OCI-LY3 (cell line): Measurements from ENCODE around the gene MPHOSPH6.

Experiments
- EZH2phosphoT487 ChIP-seq: fragments of 200-600 bp; shearing (Covaris generic); IDR thresholded peaks from 2 replicates; pipeline ENCODE4 v1.6.1; 2018; ENCODE audit warnings: antibody characterized with exemption, mixed run types, low read depth
- TF ChIP-seq, protein P1 (sequence below): fragments of 200-600, 300-600 bp; sonication (generic); IDR thresholded peaks from 2 replicates; pipeline ENCODE4 v1.5.1; 2014; ENCODE audit warnings: antibody characterized with exemption, low read length, low read depth

DNA sequence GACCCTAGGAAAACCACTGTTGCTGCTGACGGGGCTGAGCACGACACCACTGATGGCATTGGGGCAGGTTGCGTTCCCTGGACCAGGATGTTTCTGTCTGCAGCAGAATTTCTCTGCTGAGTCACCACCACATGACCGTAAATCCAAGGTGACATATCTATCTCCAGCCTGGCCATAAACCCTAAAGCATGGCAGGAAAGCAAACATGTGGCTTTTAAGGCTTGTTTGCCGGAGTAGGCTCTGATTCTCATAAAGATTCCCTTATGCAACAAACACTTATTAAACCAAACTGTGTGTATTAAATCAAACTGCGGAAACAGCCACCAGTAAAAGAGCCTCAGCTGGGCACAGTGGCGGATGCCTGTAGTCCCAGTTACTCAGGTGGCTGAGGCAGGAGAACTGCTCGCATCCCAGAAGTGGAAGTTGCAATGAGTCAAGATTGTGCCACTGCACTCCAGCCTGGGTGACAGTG, 17.3 kb downstream of the MPHOSPH6 start:
- TF ChIP-seq, protein P1, sequence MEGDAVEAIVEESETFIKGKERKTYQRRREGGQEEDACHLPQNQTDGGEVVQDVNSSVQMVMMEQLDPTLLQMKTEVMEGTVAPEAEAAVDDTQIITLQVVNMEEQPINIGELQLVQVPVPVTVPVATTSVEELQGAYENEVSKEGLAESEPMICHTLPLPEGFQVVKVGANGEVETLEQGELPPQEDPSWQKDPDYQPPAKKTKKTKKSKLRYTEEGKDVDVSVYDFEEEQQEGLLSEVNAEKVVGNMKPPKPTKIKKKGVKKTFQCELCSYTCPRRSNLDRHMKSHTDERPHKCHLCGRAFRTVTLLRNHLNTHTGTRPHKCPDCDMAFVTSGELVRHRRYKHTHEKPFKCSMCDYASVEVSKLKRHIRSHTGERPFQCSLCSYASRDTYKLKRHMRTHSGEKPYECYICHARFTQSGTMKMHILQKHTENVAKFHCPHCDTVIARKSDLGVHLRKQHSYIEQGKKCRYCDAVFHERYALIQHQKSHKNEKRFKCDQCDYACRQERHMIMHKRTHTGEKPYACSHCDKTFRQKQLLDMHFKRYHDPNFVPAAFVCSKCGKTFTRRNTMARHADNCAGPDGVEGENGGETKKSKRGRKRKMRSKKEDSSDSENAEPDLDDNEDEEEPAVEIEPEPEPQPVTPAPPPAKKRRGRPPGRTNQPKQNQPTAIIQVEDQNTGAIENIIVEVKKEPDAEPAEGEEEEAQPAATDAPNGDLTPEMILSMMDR = no peak
- no peak for TF ChIP-seq EZH2phosphoT487
